Adrenal gland (tissue), 5 donors: ENCODE results near the gene TMEM129.

Source experiments
- CTCF ChIP-seq, 6 experiments: fragments of 450-650 bp in 4 of 6; fragments of 200-600 bp in 2 of 6; sonication (generic) in 1 of 6; IDR thresholded peaks; 1 replicate in 5 of 6; 2 replicates in 1 of 6; pipeline versions ENCODE4 v1.5.1 to v1.8.0; 2016 to 2021; ENCODE audit warnings: antibody characterized with exemption in 6 of 6, mild to moderate bottlenecking in 2 of 6, moderate library complexity in 1 of 6
- POLR2A ChIP-seq, 2 donors: fragments of 450-650 bp; IDR thresholded peaks; one replicate each; pipeline ENCODE4 v1.6.1; 2017; ENCODE audit warnings: antibody characterized with exemption in 2 of 2, mild to moderate bottlenecking in 2 of 2, moderate library complexity in 1 of 2
- donor health status: DM: no; HTN: no; CAD: no.

GRCh38 chr4:1726146-1726934 lies 5.2 kb upstream of the TMEM129 start:
- TF ChIP-seq CTCF (IDR thresholded peaks at IDR 0.05) (peak; percentile 91 to 99 (median 94)), POLR2A (IDR thresholded peaks at IDR 0.05) (peak in 1 of 2 donors; percentile 8)
